Keratinocyte (primary cell): ENCODE measurements around the gene DKK3.

ENCODE experiments used
- EZH2 ChIP-seq: IDR thresholded peaks from one replicate; pipeline ENCODE4 v1.6.1; 2012; ENCODE audit warnings: inconsistent platforms, mild to moderate bottlenecking, low read length, moderate library complexity
- TF ChIP-seq, protein P1 (sequence below), 3 experiments: IDR thresholded peaks in 1 of 3; conservative IDR thresholded peaks in 1 of 3; optimal IDR thresholded peaks in 1 of 3; 2 replicates in 2 of 3; 3 replicates in 1 of 3; pipeline versions ENCODE3 to v1.5.1; 2011; ENCODE audit warnings: low read length in 3 of 3, mild to moderate bottlenecking in 3 of 3, moderate library complexity in 2 of 3, control low read depth in 1 of 3, inconsistent platforms in 1 of 3; ENCODE audit not compliant: insufficient read depth in 2 of 3; ENCODE audit errors: extremely low read depth in 1 of 3

DNA sequence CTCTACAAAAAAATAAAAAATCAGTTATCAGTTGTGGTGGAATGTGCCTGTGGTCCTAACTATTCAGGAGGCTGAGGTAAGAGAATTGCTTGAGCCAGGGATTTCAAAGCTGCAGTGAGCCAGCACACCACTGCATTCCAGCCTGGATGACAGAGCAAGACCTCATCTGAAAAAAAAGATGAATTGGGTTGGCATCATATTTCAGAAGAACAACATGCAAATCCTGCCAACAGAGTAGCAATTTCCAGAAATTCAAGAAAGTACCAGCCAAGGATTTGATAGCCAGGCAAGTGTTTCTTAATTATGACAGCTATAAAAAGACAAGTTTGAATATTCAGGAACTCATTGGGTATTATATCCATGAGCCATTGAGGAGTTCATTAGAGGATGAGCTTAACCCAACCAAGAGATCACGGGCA, 91.4 kb downstream of the DKK3 start:
- TF ChIP-seq EZH2: no peak
- TF ChIP-seq, protein P1, sequence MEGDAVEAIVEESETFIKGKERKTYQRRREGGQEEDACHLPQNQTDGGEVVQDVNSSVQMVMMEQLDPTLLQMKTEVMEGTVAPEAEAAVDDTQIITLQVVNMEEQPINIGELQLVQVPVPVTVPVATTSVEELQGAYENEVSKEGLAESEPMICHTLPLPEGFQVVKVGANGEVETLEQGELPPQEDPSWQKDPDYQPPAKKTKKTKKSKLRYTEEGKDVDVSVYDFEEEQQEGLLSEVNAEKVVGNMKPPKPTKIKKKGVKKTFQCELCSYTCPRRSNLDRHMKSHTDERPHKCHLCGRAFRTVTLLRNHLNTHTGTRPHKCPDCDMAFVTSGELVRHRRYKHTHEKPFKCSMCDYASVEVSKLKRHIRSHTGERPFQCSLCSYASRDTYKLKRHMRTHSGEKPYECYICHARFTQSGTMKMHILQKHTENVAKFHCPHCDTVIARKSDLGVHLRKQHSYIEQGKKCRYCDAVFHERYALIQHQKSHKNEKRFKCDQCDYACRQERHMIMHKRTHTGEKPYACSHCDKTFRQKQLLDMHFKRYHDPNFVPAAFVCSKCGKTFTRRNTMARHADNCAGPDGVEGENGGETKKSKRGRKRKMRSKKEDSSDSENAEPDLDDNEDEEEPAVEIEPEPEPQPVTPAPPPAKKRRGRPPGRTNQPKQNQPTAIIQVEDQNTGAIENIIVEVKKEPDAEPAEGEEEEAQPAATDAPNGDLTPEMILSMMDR (optimal IDR thresholded peaks at IDR 0.05 in 1 of 3, IDR thresholded peaks at IDR 0.05 in 1 of 3, conservative IDR thresholded peaks at IDR 0.05 in 1 of 3; ENCODE audit: extremely low read depth in 1 of 3, insufficient read depth in 2 of 3, low read length in 3 of 3): no peak
